Prostate gland (tissue), 2 donors: ENCODE data around the gene SNX13.
A peak's percentile ranks its signal among the peaks of the same experiment; 100 is the strongest.

Experiments
- POLR2A ChIP-seq: fragments of 450-650 bp; IDR thresholded peaks from one replicate; pipeline ENCODE4 v1.6.1; 2016; ENCODE audit warnings: antibody characterized with exemption, mild to moderate bottlenecking
- POLR2AphosphoS5 ChIP-seq: sonication (generic); formaldehyde crosslinking; IDR thresholded peaks from one replicate; pipeline ENCODE4 v1.6.1; 2017; ENCODE audit warnings: antibody characterized with exemption
- TF ChIP-seq, protein P1 (sequence below), 4 experiments: fragments of 200-600 bp in 2 of 4; fragments of 450-650 bp in 2 of 4; sonication (generic) in 2 of 4; IDR thresholded peaks; 1 replicate in 3 of 4; 2 replicates in 1 of 4; pipeline ENCODE4 v1.5.1; 2016 to 2019; ENCODE audit warnings: antibody characterized with exemption in 4 of 4, mild to moderate bottlenecking in 2 of 4, moderate library complexity in 2 of 4

DNA sequence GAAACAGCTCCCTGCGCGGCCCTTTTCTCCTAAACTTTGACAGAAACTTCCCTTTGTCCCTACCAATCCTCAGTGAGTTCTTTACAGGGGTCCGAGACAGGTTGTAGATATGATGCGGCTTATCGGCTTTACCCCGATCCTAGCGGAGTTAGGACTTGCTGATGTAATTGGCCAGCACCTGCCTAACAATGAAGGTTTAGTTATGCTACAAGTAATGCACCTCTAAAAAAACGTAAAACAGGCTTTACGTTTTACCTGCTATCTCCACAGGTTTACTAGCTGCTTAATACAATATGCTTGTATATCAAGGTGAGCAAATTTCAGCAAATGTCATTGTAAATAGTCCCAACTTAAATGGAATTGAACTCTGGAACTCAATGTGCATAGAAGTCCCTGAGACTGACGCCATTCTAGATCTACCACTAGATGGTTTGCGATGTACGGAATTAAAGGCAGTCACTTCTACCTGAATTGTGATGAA lies 697 bp upstream of the SNX13 start:
- TF ChIP-seq POLR2A (no peak), POLR2AphosphoS5 (no peak)
- TF ChIP-seq, protein P1, sequence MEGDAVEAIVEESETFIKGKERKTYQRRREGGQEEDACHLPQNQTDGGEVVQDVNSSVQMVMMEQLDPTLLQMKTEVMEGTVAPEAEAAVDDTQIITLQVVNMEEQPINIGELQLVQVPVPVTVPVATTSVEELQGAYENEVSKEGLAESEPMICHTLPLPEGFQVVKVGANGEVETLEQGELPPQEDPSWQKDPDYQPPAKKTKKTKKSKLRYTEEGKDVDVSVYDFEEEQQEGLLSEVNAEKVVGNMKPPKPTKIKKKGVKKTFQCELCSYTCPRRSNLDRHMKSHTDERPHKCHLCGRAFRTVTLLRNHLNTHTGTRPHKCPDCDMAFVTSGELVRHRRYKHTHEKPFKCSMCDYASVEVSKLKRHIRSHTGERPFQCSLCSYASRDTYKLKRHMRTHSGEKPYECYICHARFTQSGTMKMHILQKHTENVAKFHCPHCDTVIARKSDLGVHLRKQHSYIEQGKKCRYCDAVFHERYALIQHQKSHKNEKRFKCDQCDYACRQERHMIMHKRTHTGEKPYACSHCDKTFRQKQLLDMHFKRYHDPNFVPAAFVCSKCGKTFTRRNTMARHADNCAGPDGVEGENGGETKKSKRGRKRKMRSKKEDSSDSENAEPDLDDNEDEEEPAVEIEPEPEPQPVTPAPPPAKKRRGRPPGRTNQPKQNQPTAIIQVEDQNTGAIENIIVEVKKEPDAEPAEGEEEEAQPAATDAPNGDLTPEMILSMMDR (IDR thresholded peaks at IDR 0.05), result peak in 2 of 4 experiments; percentile 7 to 10
